ENCODE results near the gene SIGLEC6. TPM values are rescaled to one million over a fixed set of nuclear protein-coding genes. Genes with fewer than 3 reads are reported as not detected.

The SIGLEC6 gene
- total and polyA plus RNA-seq, 3 donors from 2014 or later, result 0.29 to 1.1 (median 0.55) TPM

- WGBS, 2 donors, result 50 to 54% methylated on average over 7 of the region's 7 CpGs
- Histone ChIP-seq H3K4me1 (no peaks in the 10 kb centered on the region), H3K4me3 (no peak overlapping the region), H3K9me3 (no peaks in the 10 kb centered on the region), H3K36me3 (ENCODE audit: low read depth, missing control alignments) (no peaks in the 10 kb centered on the region), H3K27me3 (no peaks in the 10 kb centered on the region), H3K27ac (no peak overlapping the region)
- intact Hi-C loops (cut with DNase I; ENCODE audit: low total_unique reads), result no loop called here
- TF ChIP-seq POLR2A (IDR thresholded peaks at IDR 0.05), result no peak
- TF ChIP-seq CTCF (IDR thresholded peaks at IDR 0.05), result no peak
- DNase-seq, result no peak
These were observed 21.4 kb downstream of the SIGLEC6 start for GRCh38 chr19:51509823-51510660.

DNA sequence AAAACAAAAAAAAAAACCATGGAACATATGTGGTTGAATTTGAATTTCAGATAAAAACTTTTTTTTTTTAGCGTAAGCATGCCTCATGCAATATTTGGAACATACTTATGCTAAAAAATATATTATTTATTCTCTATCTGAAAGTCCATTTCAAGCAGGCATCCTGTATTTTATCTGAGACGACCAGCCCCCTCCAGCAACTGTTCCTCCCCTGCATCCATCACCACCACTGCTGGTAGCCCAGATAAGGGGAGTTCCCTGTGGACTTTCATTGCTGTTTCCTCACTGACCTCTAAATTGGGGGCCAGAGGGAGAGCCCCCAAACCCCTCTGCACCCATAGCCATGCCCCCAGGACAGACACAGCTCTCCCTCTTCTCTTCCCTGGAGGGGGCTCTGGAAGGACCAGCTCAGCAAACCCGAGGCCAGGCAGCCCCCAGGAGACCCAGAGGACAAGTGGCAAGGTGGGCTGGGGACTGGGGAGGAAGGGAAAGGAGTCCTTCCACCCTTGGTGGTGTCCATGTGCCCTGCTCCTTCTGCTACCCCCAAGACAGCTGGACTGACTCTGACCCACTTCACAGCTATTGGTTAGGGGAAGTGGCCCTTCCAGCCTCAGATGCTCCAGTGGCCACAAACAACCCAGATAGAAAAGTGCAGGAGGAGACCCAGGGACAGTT, 23.3 kb downstream of the SIGLEC6 start:
- WGBS, 2 donors, result 68 to 70% methylated on average over 3 of the region's 3 CpGs
- DNase-seq, result no peak
- H3K4me1 ChIP-seq, result no peaks in the 10 kb centered on the region
- H3K4me3 ChIP-seq, result no peak overlapping the region
- no peak for TF ChIP-seq POLR2A (IDR thresholded peaks at IDR 0.05)
- no peak for TF ChIP-seq CTCF (IDR thresholded peaks at IDR 0.05)
- intact Hi-C loops (cut with DNase I; ENCODE audit: low total_unique reads), result no loop called here
- H3K9me3 ChIP-seq, result no peaks in the 10 kb centered on the region
- H3K27ac ChIP-seq, result no peak overlapping the region
- H3K36me3 ChIP-seq (ENCODE audit: low read depth, missing control alignments), result no peaks in the 10 kb centered on the region
- no peaks in the 10 kb centered on the region for H3K27me3 ChIP-seq

DNA sequence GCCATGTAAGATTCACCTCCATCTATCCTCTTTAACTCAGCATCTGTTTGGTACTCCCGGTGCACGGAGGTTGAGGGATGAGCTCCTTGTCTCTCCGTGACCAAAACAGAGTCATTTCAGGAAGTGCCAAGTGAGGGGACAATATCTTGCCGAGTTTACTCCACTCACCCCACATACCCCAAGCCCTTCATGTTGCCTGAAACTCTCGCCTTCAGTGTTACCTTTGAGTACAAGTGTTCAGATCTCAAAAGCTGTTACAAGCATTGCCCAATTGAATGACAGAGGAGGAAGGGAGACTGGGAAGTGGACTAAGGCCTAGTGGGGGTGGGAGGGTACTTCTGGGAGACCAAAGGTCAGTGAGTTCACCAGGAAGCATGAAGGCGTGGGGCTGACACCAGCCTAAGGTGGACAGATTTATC, 23.8 kb downstream of the SIGLEC6 start:
- intact Hi-C loops (cut with DNase I; ENCODE audit: low total_unique reads), result no loop called here
- Histone ChIP-seq H3K27ac (no peak overlapping the region), H3K36me3 (ENCODE audit: low read depth, missing control alignments) (no peaks in the 10 kb centered on the region), H3K9me3 (no peaks in the 10 kb centered on the region), H3K27me3 (no peaks in the 10 kb centered on the region), H3K4me1 (no peaks in the 10 kb centered on the region), H3K4me3 (no peak overlapping the region)
- no peak for DNase-seq
- TF ChIP-seq CTCF (IDR thresholded peaks at IDR 0.05), result no peak
- no peak for TF ChIP-seq POLR2A (IDR thresholded peaks at IDR 0.05)
- 61 to 81% methylated on average over 6 of the region's 6 CpGs for WGBS, 2 donors

- Histone ChIP-seq H3K27me3 (no peaks in the 10 kb centered on the region), H3K4me3 (no peak overlapping the region), H3K36me3 (ENCODE audit: low read depth, missing control alignments) (no peaks in the 10 kb centered on the region), H3K4me1 (no peaks in the 10 kb centered on the region), H3K27ac (no peak overlapping the region), H3K9me3 (no peaks in the 10 kb centered on the region)
- DNase-seq, result no peak
- TF ChIP-seq POLR2A (IDR thresholded peaks at IDR 0.05), result no peak
- no peak for TF ChIP-seq CTCF (IDR thresholded peaks at IDR 0.05)
- intact Hi-C loops (cut with DNase I; ENCODE audit: low total_unique reads), result no loop called here
- WGBS, 2 donors, result 64 to 70% methylated on average over 3 of the region's 3 CpGs
These were observed 24.3 kb downstream of the SIGLEC6 start for GRCh38 chr19:51507192-51507591.

Data from testis (tissue), 3 donors.